GM12801 (cell line): ENCODE data around the gene NPY1R.

Experiments used
- CTCF ChIP-seq: IDR thresholded peaks from one replicate; pipeline ENCODE4 v1.5.1; 2011; ENCODE audit warnings: control low read depth; ENCODE audit not compliant: insufficient read length; ENCODE audit errors: extremely low read depth

NPY1R gene

DNA sequence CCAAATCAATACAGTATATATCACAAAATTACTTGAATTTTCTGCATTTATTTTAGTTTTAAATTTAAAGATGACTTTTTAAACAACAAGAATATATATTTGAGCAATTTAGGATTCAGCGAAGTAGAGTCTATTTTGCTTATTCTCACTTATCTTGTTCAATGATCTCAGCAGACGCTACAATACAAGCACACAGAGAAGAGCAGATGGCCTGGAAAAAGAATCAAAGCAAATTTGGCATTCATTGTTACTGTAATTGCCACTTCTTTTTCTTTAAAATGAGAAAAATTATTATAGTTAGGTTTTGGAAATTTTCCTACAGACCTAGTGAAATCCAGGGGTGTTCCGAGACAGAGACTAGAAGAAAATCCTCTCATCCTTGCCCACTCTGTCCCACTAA lies 57.5 kb downstream of the NPY1R start:
- TF ChIP-seq CTCF, result no peak
